Lower leg skin (tissue), 3 donors: ENCODE measurements around the gene AKTIP.

Source experiments
- POLR2A ChIP-seq, 2 donors: fragments of 450-650 bp; IDR thresholded peaks; one replicate each; pipeline ENCODE4 v1.6.1; 2016 to 2017; ENCODE audit warnings: antibody characterized with exemption in 2 of 2, mild to moderate bottlenecking in 1 of 2, moderate library complexity in 1 of 2
- TF ChIP-seq, protein P1 (sequence below), 3 donors: fragments of 450-650 bp; IDR thresholded peaks; one replicate each; pipeline ENCODE4 v1.5.1; 2016; ENCODE audit warnings: antibody characterized with exemption in 3 of 3, mild to moderate bottlenecking in 3 of 3, moderate library complexity in 2 of 3

DNA sequence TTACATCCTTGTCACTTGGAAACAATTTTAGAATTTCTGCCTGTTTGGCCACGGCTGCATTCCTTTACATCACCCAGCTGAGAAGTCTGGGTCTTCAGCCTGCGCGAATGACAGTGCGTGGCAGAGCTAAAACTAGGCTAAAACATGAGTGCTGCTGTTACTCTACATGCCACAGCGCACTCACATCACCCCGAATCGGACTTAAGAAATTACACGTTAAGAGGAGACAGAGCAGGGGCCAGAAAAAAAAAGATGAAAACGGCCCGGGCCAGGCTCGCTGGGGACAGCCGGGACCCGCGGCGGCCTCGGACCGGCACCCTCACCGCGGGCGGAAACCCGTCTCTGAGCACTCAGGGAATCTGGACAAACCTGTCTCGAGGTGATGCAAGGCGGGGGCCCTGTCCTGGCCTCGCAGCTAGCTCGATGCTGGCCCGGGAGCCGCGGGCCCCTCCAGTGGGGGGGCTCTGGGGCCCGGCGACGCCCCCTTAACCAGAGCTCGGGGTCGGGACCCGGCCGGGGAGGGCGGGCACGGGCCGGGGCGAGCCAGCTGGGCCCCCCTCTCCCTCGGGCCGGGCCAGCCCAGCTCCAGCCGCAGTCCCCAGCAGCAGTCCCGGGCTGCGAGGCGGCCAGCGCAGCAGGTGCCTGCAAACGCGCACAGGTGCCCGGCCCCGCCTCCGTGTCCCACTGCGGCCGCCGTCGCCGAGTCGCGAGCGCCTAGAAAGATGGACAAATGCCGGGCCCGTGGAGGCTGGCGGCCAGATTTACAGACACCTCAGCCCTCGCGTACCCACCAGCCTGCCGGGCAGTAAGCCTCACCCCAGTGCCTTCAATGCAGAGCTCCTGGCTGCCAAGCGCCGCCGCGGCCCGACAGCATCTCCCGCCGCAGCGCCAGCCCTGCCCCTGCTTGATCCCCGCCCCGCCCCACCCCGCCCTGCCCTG, at the start of gene AKTIP:
- no peak for TF ChIP-seq POLR2A (IDR thresholded peaks at IDR 0.05)
- TF ChIP-seq, protein P1, sequence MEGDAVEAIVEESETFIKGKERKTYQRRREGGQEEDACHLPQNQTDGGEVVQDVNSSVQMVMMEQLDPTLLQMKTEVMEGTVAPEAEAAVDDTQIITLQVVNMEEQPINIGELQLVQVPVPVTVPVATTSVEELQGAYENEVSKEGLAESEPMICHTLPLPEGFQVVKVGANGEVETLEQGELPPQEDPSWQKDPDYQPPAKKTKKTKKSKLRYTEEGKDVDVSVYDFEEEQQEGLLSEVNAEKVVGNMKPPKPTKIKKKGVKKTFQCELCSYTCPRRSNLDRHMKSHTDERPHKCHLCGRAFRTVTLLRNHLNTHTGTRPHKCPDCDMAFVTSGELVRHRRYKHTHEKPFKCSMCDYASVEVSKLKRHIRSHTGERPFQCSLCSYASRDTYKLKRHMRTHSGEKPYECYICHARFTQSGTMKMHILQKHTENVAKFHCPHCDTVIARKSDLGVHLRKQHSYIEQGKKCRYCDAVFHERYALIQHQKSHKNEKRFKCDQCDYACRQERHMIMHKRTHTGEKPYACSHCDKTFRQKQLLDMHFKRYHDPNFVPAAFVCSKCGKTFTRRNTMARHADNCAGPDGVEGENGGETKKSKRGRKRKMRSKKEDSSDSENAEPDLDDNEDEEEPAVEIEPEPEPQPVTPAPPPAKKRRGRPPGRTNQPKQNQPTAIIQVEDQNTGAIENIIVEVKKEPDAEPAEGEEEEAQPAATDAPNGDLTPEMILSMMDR (IDR thresholded peaks at IDR 0.05), result no peak
